Suprapubic skin (tissue), 3 donors: ENCODE measurements around the gene LRFN3.

Source experiments
- POLR2A ChIP-seq, 2 donors: fragments of 450-650 bp; IDR thresholded peaks; one replicate each; pipeline ENCODE4 v1.6.1; 2017; ENCODE audit warnings: antibody characterized with exemption in 2 of 2, mild to moderate bottlenecking in 2 of 2, moderate library complexity in 2 of 2
- TF ChIP-seq, protein P1 (sequence below), 2 donors: fragments of 200-600 bp in 1 of 2; fragments of 450-650 bp in 1 of 2; sonication (generic) in 1 of 2; IDR thresholded peaks; one replicate each; pipeline ENCODE4 v1.5.1; 2016 to 2019; ENCODE audit warnings: antibody characterized with exemption in 2 of 2, mild to moderate bottlenecking in 1 of 2, moderate library complexity in 1 of 2

DNA sequence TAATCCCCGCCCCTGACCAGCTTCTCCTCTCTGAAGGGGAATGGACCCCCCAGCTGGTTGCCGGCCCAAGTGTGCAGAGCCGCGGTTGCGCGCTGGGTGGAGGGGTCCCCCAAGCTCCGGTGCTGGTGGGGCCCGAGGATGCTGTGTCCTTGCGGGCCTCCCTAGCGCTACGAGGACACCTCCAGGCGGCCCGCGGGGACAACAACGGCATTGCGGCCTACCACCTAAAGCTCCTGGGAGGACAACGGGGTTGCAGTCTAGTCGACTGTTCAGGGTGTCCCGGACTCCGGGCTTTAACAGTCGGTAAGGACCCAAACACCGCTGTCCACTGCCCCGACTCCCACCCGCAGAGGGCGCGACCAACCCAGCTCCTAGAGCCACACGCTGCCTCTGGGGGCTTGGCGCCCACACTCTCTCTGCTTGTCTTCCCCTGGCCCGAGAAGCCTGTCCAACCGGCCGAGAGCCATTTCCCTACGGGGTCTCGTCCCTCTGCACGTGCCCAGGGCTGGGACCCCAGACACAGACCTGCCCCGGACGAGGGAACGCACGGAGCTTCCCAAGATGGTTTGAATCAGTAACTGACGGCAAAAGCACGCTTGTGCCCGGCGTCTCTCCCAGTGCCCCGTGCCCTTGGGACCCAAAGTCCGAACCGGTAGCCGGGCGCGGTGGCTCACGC is 57.9 kb downstream of the LRFN3 start:
- no peak for TF ChIP-seq POLR2A (IDR thresholded peaks at IDR 0.05)
- TF ChIP-seq, protein P1, sequence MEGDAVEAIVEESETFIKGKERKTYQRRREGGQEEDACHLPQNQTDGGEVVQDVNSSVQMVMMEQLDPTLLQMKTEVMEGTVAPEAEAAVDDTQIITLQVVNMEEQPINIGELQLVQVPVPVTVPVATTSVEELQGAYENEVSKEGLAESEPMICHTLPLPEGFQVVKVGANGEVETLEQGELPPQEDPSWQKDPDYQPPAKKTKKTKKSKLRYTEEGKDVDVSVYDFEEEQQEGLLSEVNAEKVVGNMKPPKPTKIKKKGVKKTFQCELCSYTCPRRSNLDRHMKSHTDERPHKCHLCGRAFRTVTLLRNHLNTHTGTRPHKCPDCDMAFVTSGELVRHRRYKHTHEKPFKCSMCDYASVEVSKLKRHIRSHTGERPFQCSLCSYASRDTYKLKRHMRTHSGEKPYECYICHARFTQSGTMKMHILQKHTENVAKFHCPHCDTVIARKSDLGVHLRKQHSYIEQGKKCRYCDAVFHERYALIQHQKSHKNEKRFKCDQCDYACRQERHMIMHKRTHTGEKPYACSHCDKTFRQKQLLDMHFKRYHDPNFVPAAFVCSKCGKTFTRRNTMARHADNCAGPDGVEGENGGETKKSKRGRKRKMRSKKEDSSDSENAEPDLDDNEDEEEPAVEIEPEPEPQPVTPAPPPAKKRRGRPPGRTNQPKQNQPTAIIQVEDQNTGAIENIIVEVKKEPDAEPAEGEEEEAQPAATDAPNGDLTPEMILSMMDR (IDR thresholded peaks at IDR 0.05), result no peak
